ENCODE measurements around the gene CDC27.

Gene CDC27

GRCh38 chr17:47204722-47205418, 15.8 kb upstream of the CDC27 start:
- Histone ChIP-seq H3K4me3 (ENCODE audit: low read depth, low read length) (no peak overlapping the region), H3K36me3 (replicated peaks) (no peaks in the 10 kb centered on the region), H3K27ac (no peak overlapping the region), H3K27me3 (replicated peaks) (no peaks in the 10 kb centered on the region)
- in situ Hi-C loops (cut with HindIII; ENCODE audit: low pct_ligation_motif_present, low sequenced_read_pairs), result no loop called here
- no peak for DNase-seq
- TF ChIP-seq CTCF (IDR thresholded peaks at IDR 0.05; ENCODE audit: low read depth, low read length, missing control alignments), result no peak

DNA sequence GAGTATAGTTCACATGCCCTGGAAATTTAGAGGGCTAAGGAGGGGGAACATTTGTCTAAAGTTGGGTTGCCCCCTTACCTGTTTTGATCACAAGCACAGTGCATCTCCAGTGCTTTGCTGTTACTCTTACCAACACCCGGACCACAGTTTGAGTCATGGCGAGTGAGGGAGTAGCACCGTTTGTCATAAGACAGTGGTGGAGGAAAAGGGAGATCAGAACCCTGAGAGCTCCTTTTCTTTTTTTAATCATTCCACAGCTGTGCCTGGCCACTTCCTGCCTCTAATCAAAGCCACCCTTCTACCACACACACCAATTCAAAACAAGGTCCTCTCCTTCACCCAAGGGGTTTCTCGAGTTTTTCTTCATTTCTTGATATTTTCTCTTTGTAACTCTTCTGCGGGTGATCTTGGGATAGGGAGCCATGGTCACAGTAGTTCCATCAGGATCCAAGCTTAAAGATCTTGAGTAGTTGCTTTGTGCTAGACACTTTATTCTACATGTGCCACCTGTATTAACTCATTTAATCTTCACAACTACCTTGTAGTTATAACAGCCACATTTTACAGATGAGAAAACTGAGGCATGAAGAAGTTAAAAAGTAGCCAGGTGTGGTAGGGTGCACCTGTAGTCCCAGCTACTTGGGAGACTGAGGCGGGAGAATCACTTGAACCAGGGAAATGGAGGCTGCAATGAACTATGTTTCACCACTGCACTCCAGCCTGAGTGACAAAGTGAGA, 15.1 kb upstream of the CDC27 start:
- peak; percentile 34 for DNase-seq
- no peaks in the 10 kb centered on the region for H3K36me3 ChIP-seq (replicated peaks)
- no peaks in the 10 kb centered on the region for H3K27me3 ChIP-seq (replicated peaks)
- TF ChIP-seq CTCF (IDR thresholded peaks at IDR 0.05; ENCODE audit: low read depth, low read length, missing control alignments), result no peak
- no peak overlapping the region for H3K4me3 ChIP-seq (ENCODE audit: low read depth, low read length)
- in situ Hi-C loops (cut with HindIII; ENCODE audit: low pct_ligation_motif_present, low sequenced_read_pairs), result no loop called here
- no peak overlapping the region for H3K27ac ChIP-seq

DNA sequence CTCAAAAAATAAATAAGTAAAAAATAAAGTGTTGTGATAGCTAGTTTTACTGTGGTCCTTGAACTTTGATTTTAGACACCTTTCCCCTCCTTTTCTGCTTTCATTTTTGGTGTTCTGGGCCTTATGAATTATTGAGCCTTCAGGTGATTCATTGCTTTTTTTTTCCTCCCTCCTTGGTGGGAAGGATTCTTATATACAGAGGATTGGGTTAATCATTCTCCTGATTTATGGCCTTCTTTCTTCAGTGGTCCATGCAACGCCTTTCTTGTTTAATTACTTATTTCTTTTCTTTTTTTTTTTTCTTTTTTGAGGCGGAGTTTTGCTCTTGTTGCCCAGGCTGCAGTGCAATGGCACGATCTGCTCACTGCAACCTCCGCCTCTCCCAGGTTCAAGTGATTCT, 12.1 kb upstream of the CDC27 start:
- no peak overlapping the region for H3K4me3 ChIP-seq (ENCODE audit: low read depth, low read length)
- H3K36me3 ChIP-seq (replicated peaks), result no peaks in the 10 kb centered on the region
- no peak overlapping the region for H3K27ac ChIP-seq
- no peak for TF ChIP-seq CTCF (IDR thresholded peaks at IDR 0.05; ENCODE audit: low read depth, low read length, missing control alignments)
- H3K27me3 ChIP-seq (replicated peaks), result no peaks in the 10 kb centered on the region
- in situ Hi-C loops (cut with HindIII; ENCODE audit: low pct_ligation_motif_present, low sequenced_read_pairs), result no loop called here
- no peak for DNase-seq

- Histone ChIP-seq H3K27me3 (replicated peaks) (no peaks in the 10 kb centered on the region), H3K4me3 (ENCODE audit: low read depth, low read length) (no peak overlapping the region), H3K27ac (no peak overlapping the region), H3K36me3 (replicated peaks) (no peaks in the 10 kb centered on the region)
- in situ Hi-C loops (cut with HindIII; ENCODE audit: low pct_ligation_motif_present, low sequenced_read_pairs), result no loop called here
- DNase-seq, result no peak
- TF ChIP-seq CTCF (IDR thresholded peaks at IDR 0.05; ENCODE audit: low read depth, low read length, missing control alignments), result no peak
Observed at GRCh38 chr17:47200325-47200664, 11.2 kb upstream of the CDC27 start.

DNA sequence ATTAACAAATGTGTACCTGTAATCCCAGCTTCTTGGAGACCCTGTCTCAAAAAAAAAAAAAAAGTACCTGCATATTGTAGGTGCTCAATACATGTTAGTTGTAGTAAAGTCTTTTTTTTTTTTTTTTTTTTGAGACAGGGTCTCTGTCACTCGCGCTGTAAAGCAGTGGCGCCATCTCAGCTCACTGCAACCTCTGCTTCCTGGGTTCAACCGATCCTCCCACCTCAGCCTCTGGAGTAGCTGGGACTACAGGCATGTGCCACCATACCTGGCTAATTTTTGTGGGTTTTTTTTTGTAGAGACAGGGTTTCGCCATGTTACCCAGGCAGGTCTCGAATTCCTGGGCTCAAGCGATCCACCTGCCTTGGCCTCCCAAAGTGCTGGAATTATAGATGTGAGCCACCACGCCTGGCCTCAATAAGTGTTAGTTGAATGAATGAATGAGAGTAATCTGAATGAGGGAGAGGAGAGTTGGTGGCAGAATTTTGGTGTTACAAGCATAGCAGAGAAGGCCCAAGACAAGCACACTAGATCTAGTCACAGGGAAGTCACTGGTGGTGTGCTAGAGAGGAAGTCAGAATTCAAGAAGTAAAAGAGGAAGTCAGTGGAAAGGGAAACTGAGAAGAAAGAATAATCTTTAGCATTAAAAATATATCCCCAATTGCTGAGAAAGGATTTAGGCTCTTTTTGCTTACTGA, 10.7 kb upstream of the CDC27 start:
- in situ Hi-C loops (cut with HindIII; ENCODE audit: low pct_ligation_motif_present, low sequenced_read_pairs), result no loop called here
- DNase-seq, result no peak
- no peak overlapping the region for H3K27ac ChIP-seq
- no peak overlapping the region for H3K4me3 ChIP-seq (ENCODE audit: low read depth, low read length)
- no peak for TF ChIP-seq CTCF (IDR thresholded peaks at IDR 0.05; ENCODE audit: low read depth, low read length, missing control alignments)
- no peaks in the 10 kb centered on the region for H3K36me3 ChIP-seq (replicated peaks)
- no peaks in the 10 kb centered on the region for H3K27me3 ChIP-seq (replicated peaks)

Data from brain microvascular endothelial cell (primary cell).